PFSK-1 (cell line): ENCODE results near the gene UTP4.

Experiments
- FOXP2 ChIP-seq: optimal IDR thresholded peaks from 2 replicates; pipeline ENCODE3; 2011; ENCODE audit warnings: borderline replicate concordance, control low read depth, inconsistent platforms; ENCODE audit not compliant: insufficient read depth; ENCODE audit errors: extremely low read length, extremely low read depth
- POLR2AphosphoS5 ChIP-seq: IDR thresholded peaks from 2 replicates; pipeline ENCODE4 v1.6.1; 2012; ENCODE audit warnings: low read depth, mild to moderate bottlenecking, control low read depth, low read length, moderate library complexity
- SIN3A ChIP-seq: IDR thresholded peaks from 2 replicates; pipeline ENCODE4 v1.6.1; 2012; ENCODE audit warnings: mild to moderate bottlenecking, low read length, moderate library complexity, borderline replicate concordance; ENCODE audit not compliant: insufficient read depth
- TAF1 ChIP-seq: IDR thresholded peaks from 2 replicates; pipeline ENCODE4 v1.6.1; 2012; ENCODE audit warnings: low read length, control low read depth, borderline replicate concordance; ENCODE audit not compliant: insufficient read depth
- TF ChIP-seq, protein P1 (sequence below), 2 experiments: IDR thresholded peaks; 2 replicates each; pipeline versions ENCODE4 v1.6.1 to v1.8.0; 2011 to 2012; ENCODE audit warnings: low read depth in 2 of 2, low read length in 2 of 2, control low read depth in 1 of 2, inconsistent platforms in 1 of 2, mild to moderate bottlenecking in 1 of 2, moderate library complexity in 1 of 2; ENCODE audit not compliant: insufficient read depth in 1 of 2

Gene UTP4

GRCh38 chr16:69166946-69167930, 34.8 kb downstream of the UTP4 start:
- TF ChIP-seq FOXP2, result no peak
- TF ChIP-seq, protein P1, sequence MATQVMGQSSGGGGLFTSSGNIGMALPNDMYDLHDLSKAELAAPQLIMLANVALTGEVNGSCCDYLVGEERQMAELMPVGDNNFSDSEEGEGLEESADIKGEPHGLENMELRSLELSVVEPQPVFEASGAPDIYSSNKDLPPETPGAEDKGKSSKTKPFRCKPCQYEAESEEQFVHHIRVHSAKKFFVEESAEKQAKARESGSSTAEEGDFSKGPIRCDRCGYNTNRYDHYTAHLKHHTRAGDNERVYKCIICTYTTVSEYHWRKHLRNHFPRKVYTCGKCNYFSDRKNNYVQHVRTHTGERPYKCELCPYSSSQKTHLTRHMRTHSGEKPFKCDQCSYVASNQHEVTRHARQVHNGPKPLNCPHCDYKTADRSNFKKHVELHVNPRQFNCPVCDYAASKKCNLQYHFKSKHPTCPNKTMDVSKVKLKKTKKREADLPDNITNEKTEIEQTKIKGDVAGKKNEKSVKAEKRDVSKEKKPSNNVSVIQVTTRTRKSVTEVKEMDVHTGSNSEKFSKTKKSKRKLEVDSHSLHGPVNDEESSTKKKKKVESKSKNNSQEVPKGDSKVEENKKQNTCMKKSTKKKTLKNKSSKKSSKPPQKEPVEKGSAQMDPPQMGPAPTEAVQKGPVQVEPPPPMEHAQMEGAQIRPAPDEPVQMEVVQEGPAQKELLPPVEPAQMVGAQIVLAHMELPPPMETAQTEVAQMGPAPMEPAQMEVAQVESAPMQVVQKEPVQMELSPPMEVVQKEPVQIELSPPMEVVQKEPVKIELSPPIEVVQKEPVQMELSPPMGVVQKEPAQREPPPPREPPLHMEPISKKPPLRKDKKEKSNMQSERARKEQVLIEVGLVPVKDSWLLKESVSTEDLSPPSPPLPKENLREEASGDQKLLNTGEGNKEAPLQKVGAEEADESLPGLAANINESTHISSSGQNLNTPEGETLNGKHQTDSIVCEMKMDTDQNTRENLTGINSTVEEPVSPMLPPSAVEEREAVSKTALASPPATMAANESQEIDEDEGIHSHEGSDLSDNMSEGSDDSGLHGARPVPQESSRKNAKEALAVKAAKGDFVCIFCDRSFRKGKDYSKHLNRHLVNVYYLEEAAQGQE (IDR thresholded peaks at IDR 0.05; ENCODE audit: insufficient read depth in 1 of 2, low read depth in 2 of 2, low read length in 2 of 2), result no peak
- no peak for TF ChIP-seq TAF1
- TF ChIP-seq POLR2AphosphoS5, result no peak
- no peak for TF ChIP-seq SIN3A

- TF ChIP-seq FOXP2, result no peak
- TF ChIP-seq, protein P1 (IDR thresholded peaks at IDR 0.05; ENCODE audit: insufficient read depth in 1 of 2, low read depth in 2 of 2, low read length in 2 of 2), result no peak
- no peak for TF ChIP-seq SIN3A
- no peak for TF ChIP-seq TAF1
- no peak for TF ChIP-seq POLR2AphosphoS5
These were observed 36.6 kb downstream of the UTP4 start for GRCh38 chr16:69169051-69169450.

DNA sequence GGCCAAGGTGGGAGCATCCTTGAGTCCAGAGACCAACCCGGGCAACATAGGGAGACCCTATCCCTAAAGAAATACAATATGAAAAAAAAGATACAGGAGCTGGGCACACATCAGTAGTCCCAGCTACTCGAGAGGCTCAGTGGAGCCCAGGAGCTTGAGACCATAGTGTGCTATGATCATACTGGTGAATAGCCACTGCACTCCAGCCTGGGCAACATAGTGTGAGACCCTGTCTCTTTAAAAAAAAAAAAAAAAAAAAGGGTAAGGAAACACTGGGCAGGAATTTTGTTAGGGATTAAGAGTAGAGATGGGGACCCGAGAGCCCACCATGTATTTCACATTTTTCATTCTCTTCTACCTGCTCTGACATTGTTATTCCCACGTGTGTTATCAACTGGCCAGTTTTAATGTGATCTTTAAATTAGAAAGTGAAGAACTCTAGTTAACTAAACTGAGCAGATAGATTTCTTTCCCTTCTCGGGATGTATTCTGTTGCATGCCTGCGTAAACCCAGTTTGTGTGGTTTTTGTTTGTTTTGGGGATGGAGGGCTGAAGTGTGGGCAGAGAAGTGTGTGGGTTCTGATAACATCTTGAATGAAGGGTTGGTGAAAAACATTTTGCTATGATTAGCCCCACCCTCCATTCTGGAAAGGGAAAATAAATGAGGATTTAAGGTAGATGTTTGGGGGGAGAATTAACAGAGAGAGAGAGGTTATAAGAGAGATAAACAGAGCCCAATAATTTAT, 37.3 kb downstream of the UTP4 start:
- TF ChIP-seq POLR2AphosphoS5 (no peak), FOXP2 (no peak), SIN3A (no peak), TAF1 (no peak)
- TF ChIP-seq, protein P1 (IDR thresholded peaks at IDR 0.05; ENCODE audit: insufficient read depth in 1 of 2, low read depth in 2 of 2, low read length in 2 of 2), result no peak

- TF ChIP-seq, protein P1 (IDR thresholded peaks at IDR 0.05; ENCODE audit: insufficient read depth in 1 of 2, low read depth in 2 of 2, low read length in 2 of 2), result no peak
- TF ChIP-seq SIN3A, result no peak
- no peak for TF ChIP-seq POLR2AphosphoS5
- no peak for TF ChIP-seq TAF1
- no peak for TF ChIP-seq FOXP2
These were observed 39.1 kb downstream of the UTP4 start for GRCh38 chr16:69171325-69172084.
